Choroid plexus epithelial cell (primary cell): ENCODE measurements around the gene SCAI.
"Not testable (repeated sequence)": the region's sequence is repeated elsewhere in the genome, so short reads cannot be mapped to it uniquely, and the experiment has no call there.

ENCODE experiments used
- DNase-seq: peaks from one replicate; pipeline ENCODE4 v3.0.0-alpha.2; 2010; ENCODE audit warnings: low read depth
- H3K4me3 ChIP-seq: 2 replicates; pipeline ENCODE4 v1.5.1; 2011; ENCODE audit warnings: low read depth, mild to moderate bottlenecking, control low read depth, low read length, moderate library complexity
- TF ChIP-seq, protein P1 (sequence below): conservative IDR thresholded peaks from 2 replicates; pipeline ENCODE4 v1.5.1; 2011; ENCODE audit warnings: low read depth, mild to moderate bottlenecking, control low read depth, inconsistent platforms, low read length, moderate library complexity

Gene SCAI

DNA sequence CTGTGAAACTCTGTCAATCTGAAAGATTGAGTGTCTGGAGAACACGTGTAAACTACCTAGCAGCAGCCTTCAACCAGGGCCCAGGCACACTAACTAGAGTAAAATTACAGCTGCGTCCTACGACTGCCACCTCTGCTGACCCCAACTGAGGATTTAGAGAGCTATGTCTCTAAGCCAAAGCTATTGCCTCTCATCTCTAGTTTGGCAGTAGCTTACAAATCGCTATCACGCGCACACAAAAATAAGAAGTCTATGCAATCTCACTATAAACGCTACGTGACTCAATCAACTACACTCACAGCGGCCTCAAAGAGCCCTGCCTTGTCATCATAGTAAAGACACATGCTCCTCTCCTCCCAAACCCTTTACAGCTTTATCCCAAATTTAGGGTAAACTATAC is 37.5 kb upstream of the SCAI start:
- no peak for DNase-seq
- TF ChIP-seq, protein P1, sequence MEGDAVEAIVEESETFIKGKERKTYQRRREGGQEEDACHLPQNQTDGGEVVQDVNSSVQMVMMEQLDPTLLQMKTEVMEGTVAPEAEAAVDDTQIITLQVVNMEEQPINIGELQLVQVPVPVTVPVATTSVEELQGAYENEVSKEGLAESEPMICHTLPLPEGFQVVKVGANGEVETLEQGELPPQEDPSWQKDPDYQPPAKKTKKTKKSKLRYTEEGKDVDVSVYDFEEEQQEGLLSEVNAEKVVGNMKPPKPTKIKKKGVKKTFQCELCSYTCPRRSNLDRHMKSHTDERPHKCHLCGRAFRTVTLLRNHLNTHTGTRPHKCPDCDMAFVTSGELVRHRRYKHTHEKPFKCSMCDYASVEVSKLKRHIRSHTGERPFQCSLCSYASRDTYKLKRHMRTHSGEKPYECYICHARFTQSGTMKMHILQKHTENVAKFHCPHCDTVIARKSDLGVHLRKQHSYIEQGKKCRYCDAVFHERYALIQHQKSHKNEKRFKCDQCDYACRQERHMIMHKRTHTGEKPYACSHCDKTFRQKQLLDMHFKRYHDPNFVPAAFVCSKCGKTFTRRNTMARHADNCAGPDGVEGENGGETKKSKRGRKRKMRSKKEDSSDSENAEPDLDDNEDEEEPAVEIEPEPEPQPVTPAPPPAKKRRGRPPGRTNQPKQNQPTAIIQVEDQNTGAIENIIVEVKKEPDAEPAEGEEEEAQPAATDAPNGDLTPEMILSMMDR, result no peak

DNA sequence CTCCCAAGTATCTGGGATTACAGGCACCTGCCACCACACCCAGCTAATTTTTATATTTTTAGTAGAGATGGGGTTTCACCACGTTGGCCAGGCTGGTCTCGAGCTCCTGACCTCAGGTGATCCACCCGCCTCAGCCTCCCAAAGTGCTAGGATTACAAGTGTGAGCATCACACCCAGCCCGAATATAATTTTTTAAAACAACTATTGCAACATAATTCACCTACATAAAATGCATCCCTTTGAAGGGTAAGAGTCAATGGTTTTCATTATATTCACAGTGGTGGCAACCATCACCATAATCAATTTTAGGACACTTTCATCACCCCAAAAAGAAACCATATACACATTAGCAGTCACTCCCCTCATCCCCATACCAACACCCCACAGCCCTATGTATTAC is 36.4 kb upstream of the SCAI start:
- not testable (repeated sequence) for H3K4me3 ChIP-seq, DNase-seq

More for the DNA sequence above, 37.5 kb upstream of the SCAI start:
- H3K4me3 ChIP-seq, result no peak overlapping the region

DNA sequence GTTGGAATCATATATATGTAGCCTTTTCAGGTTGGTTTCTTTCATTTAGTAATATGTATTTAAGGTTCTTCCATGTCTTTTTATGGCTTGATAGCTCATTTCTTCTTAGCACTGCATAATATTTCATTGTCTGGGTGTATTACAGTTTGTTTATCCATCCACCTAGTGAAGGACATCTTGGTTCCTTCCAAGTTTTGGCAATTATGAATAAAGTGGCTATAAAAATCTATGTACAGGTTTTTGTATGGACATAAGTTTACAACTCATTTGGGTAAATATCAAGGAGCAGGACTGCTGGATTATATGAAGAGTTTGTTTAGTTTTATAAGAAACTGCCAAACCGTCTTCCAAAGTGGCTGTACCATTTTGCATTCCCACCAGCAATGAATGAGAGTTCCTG is 34.6 kb upstream of the SCAI start:
- H3K4me3 ChIP-seq, result no peak overlapping the region

DNA sequence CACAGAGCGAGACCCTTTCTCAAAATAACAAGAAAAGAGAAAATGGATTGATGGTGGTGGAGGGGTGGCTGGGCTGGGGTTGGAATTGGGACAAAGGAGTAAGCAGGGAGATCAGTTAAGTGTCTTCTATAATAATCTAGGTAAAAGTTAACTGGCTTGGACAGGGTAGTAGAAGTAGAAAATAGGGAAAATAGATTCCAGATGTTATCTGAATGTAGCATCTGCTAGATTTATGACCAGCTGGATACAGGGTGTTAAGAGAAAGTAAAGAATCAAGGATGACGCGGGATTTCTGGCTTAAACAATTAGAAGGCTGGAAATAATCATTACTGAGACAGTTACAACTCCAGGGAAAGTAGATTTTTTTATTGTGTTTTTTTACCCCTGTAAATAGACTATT is 33.3 kb upstream of the SCAI start:
- no peak for DNase-seq
- TF ChIP-seq, protein P1, result no peak
- no peak overlapping the region for H3K4me3 ChIP-seq

More for the DNA sequence above, 34.6 kb upstream of the SCAI start:
- TF ChIP-seq, protein P1, result no peak
- no peak for DNase-seq

DNA sequence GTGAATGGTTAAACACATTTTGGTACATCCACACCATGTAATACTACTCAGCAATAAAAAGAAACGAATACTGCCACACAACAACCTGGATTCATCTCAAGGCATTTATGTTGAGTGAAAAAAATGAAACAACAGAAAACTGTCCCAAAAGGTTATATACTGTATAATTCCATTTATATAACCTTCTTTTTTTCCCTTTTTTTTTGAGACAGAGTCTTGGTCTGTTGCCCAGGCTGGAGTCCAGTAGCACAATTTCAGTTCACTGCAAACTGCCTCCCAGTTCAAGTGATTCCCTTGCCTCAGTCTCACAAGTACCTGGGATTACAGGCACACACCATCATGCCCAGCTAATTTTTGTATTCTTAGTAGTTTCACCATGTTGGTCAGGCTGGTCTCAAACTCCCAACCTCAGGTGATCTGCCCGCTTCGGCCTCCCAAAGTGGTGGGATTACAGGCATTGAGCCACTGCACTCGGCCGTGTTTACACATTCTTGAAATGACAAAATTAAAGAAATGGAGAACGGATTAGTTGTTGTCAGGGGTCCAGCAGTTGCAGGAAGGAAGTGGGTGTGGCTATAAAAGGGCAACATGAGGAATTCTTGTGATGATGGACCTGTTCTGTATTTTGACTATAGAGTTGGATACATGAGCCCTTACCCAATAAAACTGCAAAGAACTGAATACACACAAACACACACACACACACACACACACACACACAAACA is 28.9 kb upstream of the SCAI start:
- DNase-seq, result peak; percentile 60
- TF ChIP-seq, protein P1, result no peak
- H3K4me3 ChIP-seq, result no peak overlapping the region

DNA sequence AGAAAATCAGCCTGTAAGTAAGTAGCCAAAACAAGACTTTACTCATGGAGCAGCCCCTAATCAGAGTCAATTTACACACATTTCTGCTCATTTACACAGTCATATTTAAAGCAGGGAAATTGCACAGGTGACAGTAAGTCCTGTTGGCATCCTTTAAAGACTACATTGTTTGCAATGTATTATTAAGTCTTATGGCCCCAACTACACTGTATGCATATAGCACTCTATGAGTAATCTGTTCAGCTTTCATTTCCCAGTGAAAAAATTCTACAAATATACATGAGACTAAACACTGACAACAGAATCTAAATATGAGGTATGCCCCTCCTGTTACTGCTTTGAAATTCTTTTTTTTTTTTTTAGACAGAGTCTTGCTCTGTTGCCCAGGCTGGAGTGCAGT is 26.6 kb upstream of the SCAI start:
- DNase-seq, result no peak
- TF ChIP-seq, protein P1, result no peak
- H3K4me3 ChIP-seq, result no peak overlapping the region

DNA sequence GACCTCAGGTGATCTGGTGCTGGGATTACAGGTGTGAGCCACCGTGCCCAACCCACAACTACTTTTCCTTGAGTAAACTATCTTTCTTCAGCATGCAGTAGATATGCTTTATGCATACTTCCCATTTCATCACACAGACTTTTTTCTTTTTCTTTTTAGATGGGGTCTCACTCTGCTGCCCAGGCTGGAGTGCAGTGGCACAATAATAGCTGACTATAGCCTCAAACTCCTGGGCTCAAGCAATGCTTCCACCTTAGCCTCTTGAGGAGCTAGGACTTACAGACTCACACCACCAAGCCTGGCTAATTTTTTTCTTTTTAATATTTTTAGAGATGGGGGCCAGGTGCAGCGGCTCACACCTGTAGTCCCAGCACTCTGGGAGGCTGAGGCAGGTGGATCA is 23.4 kb upstream of the SCAI start:
- H3K4me3 ChIP-seq, result no peak overlapping the region
- no peak for DNase-seq
- TF ChIP-seq, protein P1, result no peak

DNA sequence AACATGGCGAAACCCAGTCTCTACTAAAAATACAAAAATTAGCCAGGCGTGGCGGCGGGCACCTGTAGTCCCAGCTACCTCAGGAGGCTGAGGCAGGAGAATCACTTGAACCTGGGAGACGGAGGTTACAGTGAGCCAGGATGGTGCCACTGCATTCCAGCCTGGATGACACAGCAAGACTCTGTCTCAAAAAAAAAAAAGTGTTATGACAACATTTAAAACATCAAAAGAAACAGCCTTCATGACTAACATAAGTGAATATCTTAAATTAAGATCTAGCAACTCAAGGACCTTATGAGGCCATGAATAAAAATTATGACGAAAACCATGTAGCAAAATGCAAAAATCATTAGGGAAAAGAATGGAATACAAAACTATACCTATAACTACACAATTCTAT is 19.6 kb upstream of the SCAI start:
- not testable (repeated sequence) for H3K4me3 ChIP-seq, DNase-seq
